CD4-positive, alpha-beta T cell treated with Interleukin-17A for 1 hour (primary cell): ENCODE measurements around the gene CEACAM16.
"Not testable (repeated sequence)": the region's sequence is repeated elsewhere in the genome, so short reads cannot be mapped to it uniquely, and the experiment has no call there.

Experiments
- DNase-seq: peaks from one replicate; pipeline ENCODE4 v3.0.0-alpha.2; 2020

CEACAM16 gene

GRCh38 chr19:44706506-44707236, 7.7 kb downstream of the CEACAM16 start:
- no peak for DNase-seq

GRCh38 chr19:44707794-44708193, 8.8 kb downstream of the CEACAM16 start:
- no peak for DNase-seq

- DNase-seq: no peak
Measured at GRCh38 chr19:44708940-44709339, 10.0 kb downstream of the CEACAM16 start.

GRCh38 chr19:44709434-44710266, 10.7 kb downstream of the CEACAM16 start:
- not testable (repeated sequence) for DNase-seq

GRCh38 chr19:44710483-44710882, 11.5 kb downstream of the CEACAM16 start:
- DNase-seq: no peak

GRCh38 chr19:44712864-44713515, 14.0 kb downstream of the CEACAM16 start:
- no peak for DNase-seq

- DNase-seq: no peak
Measured at GRCh38 chr19:44714597-44715169, 15.7 kb downstream of the CEACAM16 start.

GRCh38 chr19:44717603-44718002, 18.7 kb downstream of the CEACAM16 start:
- DNase-seq: no peak

GRCh38 chr19:44718441-44719261, 19.7 kb downstream of the CEACAM16 start:
- DNase-seq: no peak

GRCh38 chr19:44719262-44719701, 20.3 kb downstream of the CEACAM16 start:
- DNase-seq: no peak

- DNase-seq: not testable (repeated sequence)
Measured at GRCh38 chr19:44720396-44720795, 21.4 kb downstream of the CEACAM16 start.

- no peak for DNase-seq
Measured at GRCh38 chr19:44720945-44721344, 22.0 kb downstream of the CEACAM16 start.

- DNase-seq: not testable (repeated sequence)
Measured at GRCh38 chr19:44721369-44721768, 22.4 kb downstream of the CEACAM16 start.

GRCh38 chr19:44722131-44723121, 23.5 kb downstream of the CEACAM16 start:
- DNase-seq: peak; percentile 28

- DNase-seq: no peak
Measured at GRCh38 chr19:44723299-44723951, 24.5 kb downstream of the CEACAM16 start.

- peak; percentile 86 for DNase-seq
Measured at GRCh38 chr19:44723952-44724319, 25.0 kb downstream of the CEACAM16 start.

- no peak for DNase-seq
Measured at GRCh38 chr19:44725251-44725650, 26.3 kb downstream of the CEACAM16 start.

GRCh38 chr19:44725684-44726083, 26.7 kb downstream of the CEACAM16 start:
- DNase-seq: no peak

GRCh38 chr19:44726465-44726864, 27.5 kb downstream of the CEACAM16 start:
- DNase-seq: no peak

GRCh38 chr19:44728178-44728577, 29.2 kb downstream of the CEACAM16 start:
- no peak for DNase-seq
